HepG2 (cell line): Measurements from ENCODE around the gene INHBE. TPM values are rescaled to one million over a fixed set of nuclear protein-coding genes. Genes with fewer than 3 reads are reported as not detected.

Experiments used
- BHLHE40 ChIP-seq: IDR thresholded peaks from 2 replicates; pipeline ENCODE4 v1.6.1; 2011; ENCODE audit warnings: low read length, improper control_type of control experiment
- FOXC1 ChIP-seq: sonication (generic); formaldehyde crosslinking; IDR thresholded peaks from 2 replicates; pipeline ENCODE4 v1.8.0; 2022; ENCODE audit warnings: mild to moderate bottlenecking, missing genetic modification reagents, borderline replicate concordance
- HES4 ChIP-seq: sonication (generic); formaldehyde crosslinking; IDR thresholded peaks from 2 replicates; pipeline ENCODE4 v1.9.0; 2021; ENCODE audit warnings: mild to moderate bottlenecking, missing genetic modification reagents, borderline replicate concordance
- ISL2 ChIP-seq: sonication (generic); formaldehyde crosslinking; IDR thresholded peaks from 2 replicates; pipeline ENCODE4 v1.5.0; 2020; ENCODE audit warnings: missing genetic modification reagents
- MIXL1 ChIP-seq: IDR thresholded peaks from 2 replicates; pipeline ENCODE4 v1.6.1; 2016
- MYNN ChIP-seq: sonication (generic); formaldehyde crosslinking; IDR thresholded peaks from 2 replicates; pipeline ENCODE4 v1.4.0; 2020; ENCODE audit warnings: mild to moderate bottlenecking, low read depth, missing genetic modification reagents
- PRMT3 ChIP-seq: sonication (generic); formaldehyde crosslinking; IDR thresholded peaks from 2 replicates; pipeline ENCODE4 v1.8.1; 2022; ENCODE audit warnings: low read depth, mild to moderate bottlenecking, moderate library complexity, missing genetic modification reagents, borderline replicate concordance
- YEATS4 ChIP-seq: sonication (generic); formaldehyde crosslinking; IDR thresholded peaks from 2 replicates; pipeline ENCODE4 v1.4.0; 2020; ENCODE audit warnings: missing genetic modification reagents, borderline replicate concordance
- ZMAT3 ChIP-seq: sonication (generic); formaldehyde crosslinking; conservative IDR thresholded peaks from 2 replicates; pipeline ENCODE4 v1.7.0; 2021; ENCODE audit warnings: missing genetic modification reagents
- ZMYM3 ChIP-seq: sonication (generic); formaldehyde crosslinking; IDR thresholded peaks from 2 replicates; pipeline ENCODE4 v1.5.1; 2020; ENCODE audit warnings: mild to moderate bottlenecking, missing genetic modification reagents
- ZNF367 ChIP-seq: sonication (generic); formaldehyde crosslinking; IDR thresholded peaks from 2 replicates; pipeline ENCODE4 v1.4.0; 2020; ENCODE audit warnings: missing genetic modification reagents, borderline replicate concordance
- ZNF879 ChIP-seq: sonication (generic); formaldehyde crosslinking; IDR thresholded peaks from 2 replicates; pipeline ENCODE4 v1.8.1; 2023; ENCODE audit warnings: missing genetic modification reagents
- polyA plus RNA-seq, 8 experiments: library from polyadenylated mRNA; depleted of rRNA in 3 of 8; stranded (reverse) in 7 of 8; unstranded in 1 of 8; fragments of >200 nt; fragmentation: Illumina TruSeq in 4 of 8; extraction: Trizol in 4 of 8; gene quantifications; 2 replicates each; pipeline versions ENCODE4 v1.2.1 to v1.2.3, GENCODE V29; 2011 to 2016; ENCODE audit warnings: low read depth in 4 of 8, missing spikeins in 1 of 8, mixed read lengths in 1 of 8; ENCODE audit not compliant: insufficient read depth in 1 of 8
- total RNA-seq, 5 experiments: library from RNA; depleted of rRNA; stranded (reverse); fragments of >200 nt; fragmentation: Illumina TruSeq; extraction: Trizol; gene quantifications; 2 replicates each; pipeline ENCODE4 v1.2.3, GENCODE V29; 2016; ENCODE audit warnings: low read depth in 1 of 5
- TF ChIP-seq, protein P1 (sequence below): sonication (generic); formaldehyde crosslinking; IDR thresholded peaks from 2 replicates; pipeline ENCODE4 v1.5.0; 2020; ENCODE audit warnings: missing genetic modification reagents
- TF ChIP-seq, protein P2 (sequence below), 2 experiments: sonication (generic) in 1 of 2; formaldehyde crosslinking in 1 of 2; IDR thresholded peaks; 2 replicates each; pipeline versions ENCODE4 v1.4.0 to v1.6.1; 2018 to 2020; ENCODE audit warnings: missing genetic modification reagents in 2 of 2, borderline replicate concordance in 1 of 2, low read depth in 1 of 2, mild to moderate bottlenecking in 1 of 2, missing biosample characterization in 1 of 2
- TF ChIP-seq, protein P3 (sequence below): IDR thresholded peaks from 2 replicates; pipeline ENCODE4 v1.6.1; 2016
- TF ChIP-seq, protein P4 (sequence below): sonication (generic); formaldehyde crosslinking; IDR thresholded peaks from 2 replicates; pipeline ENCODE4 v1.8.0; 2022; ENCODE audit warnings: mild to moderate bottlenecking, missing genetic modification reagents, moderate library complexity
- TF ChIP-seq, protein P5 (sequence below): sonication (generic); formaldehyde crosslinking; IDR thresholded peaks from 2 replicates; pipeline ENCODE4 v1.4.0; 2020; ENCODE audit warnings: missing genetic modification reagents, borderline replicate concordance
- TF ChIP-seq, protein P6 (sequence below): sonication (generic); formaldehyde crosslinking; IDR thresholded peaks from 2 replicates; pipeline ENCODE4 v1.8.0; 2022; ENCODE audit warnings: mild to moderate bottlenecking, missing genetic modification reagents; ENCODE audit not compliant: insufficient replicate concordance

Gene INHBE
- total and polyA plus RNA-seq, 2 of the 13 experiments (the other 11 are each of a cell fraction or from before 2014, with no cell fraction given), result 17.0 to 32.0 TPM

DNA sequence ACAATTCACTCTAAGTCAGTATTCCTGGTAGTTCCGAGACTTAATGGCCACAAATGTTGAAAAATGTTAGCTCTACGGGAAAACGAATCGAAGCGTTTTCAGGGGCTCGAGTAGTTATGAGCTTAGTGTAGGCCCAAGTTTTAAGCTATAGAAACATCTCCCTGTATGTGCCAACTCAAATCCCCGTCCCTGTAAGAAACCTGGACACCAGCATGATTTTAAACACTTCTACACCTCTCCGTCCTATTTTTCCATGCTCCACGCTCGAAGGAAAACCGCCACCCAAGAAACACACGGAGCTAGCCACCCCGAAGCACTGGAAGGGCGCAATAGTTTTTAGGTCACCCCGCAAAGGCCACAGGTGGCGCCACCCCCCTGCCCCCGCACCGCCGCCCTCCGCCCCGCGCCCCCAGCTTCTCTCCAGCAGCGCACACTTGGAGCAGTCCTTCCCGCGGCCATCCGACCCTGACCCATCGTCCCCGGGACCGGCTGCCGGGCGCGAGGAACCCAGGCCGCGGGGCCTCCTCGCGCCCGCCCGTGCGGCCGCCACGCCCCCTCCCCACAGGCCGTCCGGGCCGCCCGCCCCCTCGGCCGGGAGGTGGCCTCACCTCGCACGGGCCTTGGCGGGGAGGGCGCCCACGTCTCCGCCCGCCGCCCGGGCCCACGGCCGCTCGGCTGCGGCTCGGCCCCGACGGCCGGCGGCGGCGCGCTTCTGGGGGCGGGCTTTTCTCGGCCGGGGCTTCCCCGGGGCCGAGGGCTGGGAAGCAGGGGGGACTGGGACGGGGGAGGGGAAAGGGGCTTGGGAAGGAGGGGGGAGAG is 24.8 kb upstream of the INHBE start (continued):
- TF ChIP-seq MYNN (CRISPR knock-in tag) (no peak), ZNF879 (CRISPR knock-in tag) (no peak), ZMYM3 (CRISPR knock-in tag) (no peak), ISL2 (CRISPR knock-in tag) (no peak), HES4 (CRISPR knock-in tag) (no peak), FOXC1 (no peak), PRMT3 (CRISPR knock-in tag) (0 out of 2 replicates have a peak, but pooled peaks have one; percentile 56), ZMAT3 (CRISPR knock-in tag) (0 out of 2 replicates have a peak, but pooled peaks have one; percentile 26), YEATS4 (peak; percentile 7; the same call in 1 of the 2 replicates), MIXL1 (CRISPR knock-in tag) (0 out of 2 replicates have a peak, but pooled peaks have one; percentile 17), ZNF367 (CRISPR knock-in tag) (no peak), BHLHE40 (peak; percentile 48; the same call in 1 of the 2 replicates)
- TF ChIP-seq, protein P1, sequence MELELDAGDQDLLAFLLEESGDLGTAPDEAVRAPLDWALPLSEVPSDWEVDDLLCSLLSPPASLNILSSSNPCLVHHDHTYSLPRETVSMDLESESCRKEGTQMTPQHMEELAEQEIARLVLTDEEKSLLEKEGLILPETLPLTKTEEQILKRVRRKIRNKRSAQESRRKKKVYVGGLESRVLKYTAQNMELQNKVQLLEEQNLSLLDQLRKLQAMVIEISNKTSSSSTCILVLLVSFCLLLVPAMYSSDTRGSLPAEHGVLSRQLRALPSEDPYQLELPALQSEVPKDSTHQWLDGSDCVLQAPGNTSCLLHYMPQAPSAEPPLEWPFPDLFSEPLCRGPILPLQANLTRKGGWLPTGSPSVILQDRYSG, result no peak
- TF ChIP-seq, protein P2, sequence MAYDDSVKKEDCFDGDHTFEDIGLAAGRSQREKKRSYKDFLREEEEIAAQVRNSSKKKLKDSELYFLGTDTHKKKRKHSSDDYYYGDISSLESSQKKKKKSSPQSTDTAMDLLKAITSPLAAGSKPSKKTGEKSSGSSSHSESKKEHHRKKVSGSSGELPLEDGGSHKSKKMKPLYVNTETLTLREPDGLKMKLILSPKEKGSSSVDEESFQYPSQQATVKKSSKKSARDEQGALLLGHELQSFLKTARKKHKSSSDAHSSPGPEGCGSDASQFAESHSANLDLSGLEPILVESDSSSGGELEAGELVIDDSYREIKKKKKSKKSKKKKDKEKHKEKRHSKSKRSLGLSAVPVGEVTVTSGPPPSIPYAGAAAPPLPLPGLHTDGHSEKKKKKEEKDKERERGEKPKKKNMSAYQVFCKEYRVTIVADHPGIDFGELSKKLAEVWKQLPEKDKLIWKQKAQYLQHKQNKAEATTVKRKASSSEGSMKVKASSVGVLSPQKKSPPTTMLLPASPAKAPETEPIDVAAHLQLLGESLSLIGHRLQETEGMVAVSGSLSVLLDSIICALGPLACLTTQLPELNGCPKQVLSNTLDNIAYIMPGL (CRISPR knock-in tag; IDR thresholded peaks at IDR 0.05; ENCODE audit: borderline replicate concordance in 1 of 2, low read depth in 1 of 2), result peak in 1 of 2 experiments; percentile 15; a peak in 2 of 4 replicates
- TF ChIP-seq, protein P3, sequence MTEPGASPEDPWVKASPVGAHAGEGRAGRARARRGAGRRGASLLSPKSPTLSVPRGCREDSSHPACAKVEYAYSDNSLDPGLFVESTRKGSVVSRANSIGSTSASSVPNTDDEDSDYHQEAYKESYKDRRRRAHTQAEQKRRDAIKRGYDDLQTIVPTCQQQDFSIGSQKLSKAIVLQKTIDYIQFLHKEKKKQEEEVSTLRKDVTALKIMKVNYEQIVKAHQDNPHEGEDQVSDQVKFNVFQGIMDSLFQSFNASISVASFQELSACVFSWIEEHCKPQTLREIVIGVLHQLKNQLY (CRISPR knock-in tag), result peak; percentile 17; the same call in 1 of the 2 replicates
- TF ChIP-seq, protein P4, sequence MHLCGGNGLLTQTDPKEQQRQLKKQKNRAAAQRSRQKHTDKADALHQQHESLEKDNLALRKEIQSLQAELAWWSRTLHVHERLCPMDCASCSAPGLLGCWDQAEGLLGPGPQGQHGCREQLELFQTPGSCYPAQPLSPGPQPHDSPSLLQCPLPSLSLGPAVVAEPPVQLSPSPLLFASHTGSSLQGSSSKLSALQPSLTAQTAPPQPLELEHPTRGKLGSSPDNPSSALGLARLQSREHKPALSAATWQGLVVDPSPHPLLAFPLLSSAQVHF (CRISPR knock-in tag), result no peak
- TF ChIP-seq, protein P5, sequence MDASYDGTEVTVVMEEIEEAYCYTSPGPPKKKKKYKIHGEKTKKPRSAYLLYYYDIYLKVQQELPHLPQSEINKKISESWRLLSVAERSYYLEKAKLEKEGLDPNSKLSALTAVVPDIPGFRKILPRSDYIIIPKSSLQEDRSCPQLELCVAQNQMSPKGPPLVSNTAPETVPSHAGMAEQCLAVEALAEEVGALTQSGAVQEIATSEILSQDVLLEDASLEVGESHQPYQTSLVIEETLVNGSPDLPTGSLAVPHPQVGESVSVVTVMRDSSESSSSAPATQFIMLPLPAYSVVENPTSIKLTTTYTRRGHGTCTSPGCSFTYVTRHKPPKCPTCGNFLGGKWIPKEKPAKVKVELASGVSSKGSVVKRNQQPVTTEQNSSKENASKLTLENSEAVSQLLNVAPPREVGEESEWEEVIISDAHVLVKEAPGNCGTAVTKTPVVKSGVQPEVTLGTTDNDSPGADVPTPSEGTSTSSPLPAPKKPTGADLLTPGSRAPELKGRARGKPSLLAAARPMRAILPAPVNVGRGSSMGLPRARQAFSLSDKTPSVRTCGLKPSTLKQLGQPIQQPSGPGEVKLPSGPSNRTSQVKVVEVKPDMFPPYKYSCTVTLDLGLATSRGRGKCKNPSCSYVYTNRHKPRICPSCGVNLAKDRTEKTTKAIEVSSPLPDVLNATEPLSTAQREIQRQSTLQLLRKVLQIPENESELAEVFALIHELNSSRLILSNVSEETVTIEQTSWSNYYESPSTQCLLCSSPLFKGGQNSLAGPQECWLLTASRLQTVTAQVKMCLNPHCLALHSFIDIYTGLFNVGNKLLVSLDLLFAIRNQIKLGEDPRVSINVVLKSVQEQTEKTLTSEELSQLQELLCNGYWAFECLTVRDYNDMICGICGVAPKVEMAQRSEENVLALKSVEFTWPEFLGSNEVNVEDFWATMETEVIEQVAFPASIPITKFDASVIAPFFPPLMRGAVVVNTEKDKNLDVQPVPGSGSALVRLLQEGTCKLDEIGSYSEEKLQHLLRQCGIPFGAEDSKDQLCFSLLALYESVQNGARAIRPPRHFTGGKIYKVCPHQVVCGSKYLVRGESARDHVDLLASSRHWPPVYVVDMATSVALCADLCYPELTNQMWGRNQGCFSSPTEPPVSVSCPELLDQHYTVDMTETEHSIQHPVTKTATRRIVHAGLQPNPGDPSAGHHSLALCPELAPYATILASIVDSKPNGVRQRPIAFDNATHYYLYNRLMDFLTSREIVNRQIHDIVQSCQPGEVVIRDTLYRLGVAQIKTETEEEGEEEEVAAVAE (CRISPR knock-in tag), result no peak
- TF ChIP-seq, protein P6, sequence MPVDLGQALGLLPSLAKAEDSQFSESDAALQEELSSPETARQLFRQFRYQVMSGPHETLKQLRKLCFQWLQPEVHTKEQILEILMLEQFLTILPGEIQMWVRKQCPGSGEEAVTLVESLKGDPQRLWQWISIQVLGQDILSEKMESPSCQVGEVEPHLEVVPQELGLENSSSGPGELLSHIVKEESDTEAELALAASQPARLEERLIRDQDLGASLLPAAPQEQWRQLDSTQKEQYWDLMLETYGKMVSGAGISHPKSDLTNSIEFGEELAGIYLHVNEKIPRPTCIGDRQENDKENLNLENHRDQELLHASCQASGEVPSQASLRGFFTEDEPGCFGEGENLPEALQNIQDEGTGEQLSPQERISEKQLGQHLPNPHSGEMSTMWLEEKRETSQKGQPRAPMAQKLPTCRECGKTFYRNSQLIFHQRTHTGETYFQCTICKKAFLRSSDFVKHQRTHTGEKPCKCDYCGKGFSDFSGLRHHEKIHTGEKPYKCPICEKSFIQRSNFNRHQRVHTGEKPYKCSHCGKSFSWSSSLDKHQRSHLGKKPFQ (CRISPR knock-in tag), result no peak
